Measurements from ENCODE around the gene RHBDL1. TPM values are rescaled to one million over a fixed set of nuclear protein-coding genes. Genes with fewer than 3 reads are reported as not detected.
"Not testable (repeated sequence)": the region's sequence is repeated elsewhere in the genome, so short reads cannot be mapped to it uniquely, and the experiment has no call there.

The RHBDL1 gene
- total RNA-seq, 1 donor from 2014 or later = 2.3 TPM

- Histone ChIP-seq H3K9me3 (replicated peaks) (no peaks in the 10 kb centered on the region), H3K27ac (replicated peaks) (no peak overlapping the region), H3K4me3 (no peak overlapping the region), H3K36me3 (no peaks in the 10 kb centered on the region), H3K27me3 (ENCODE audit: low read depth) (peaks cover 49% of the 10 kb centered on the region), H3K4me1 (peaks cover 30% of the 10 kb centered on the region)
- intact Hi-C loops (cut with micrococcal nuclease) = no loop called here
- DNase-seq = peak; percentile 75
- peak; percentile 99 for TF ChIP-seq CTCF (IDR thresholded peaks at IDR 0.05; ENCODE audit: borderline replicate concordance)
These were observed 36.3 kb downstream of the RHBDL1 start for GRCh38 chr16:711548-712320.

GRCh38 chr16:712740-713250, 37.3 kb downstream of the RHBDL1 start:
- H3K4me3 ChIP-seq; intact Hi-C loops (cut with micrococcal nuclease); H3K27ac ChIP-seq (replicated peaks); H3K36me3 ChIP-seq; H3K9me3 ChIP-seq (replicated peaks); DNase-seq: not testable (repeated sequence)
- TF ChIP-seq CTCF (IDR thresholded peaks at IDR 0.05; ENCODE audit: borderline replicate concordance) = peak; percentile 20
- Histone ChIP-seq H3K27me3 (ENCODE audit: low read depth) (peaks cover 39% of the 10 kb centered on the region), H3K4me1 (peaks cover 37% of the 10 kb centered on the region)

- Histone ChIP-seq H3K36me3 (no peaks in the 10 kb centered on the region), H3K9me3 (replicated peaks) (no peaks in the 10 kb centered on the region), H3K27ac (replicated peaks) (no peak overlapping the region), H3K4me1 (peaks cover 42% of the 10 kb centered on the region), H3K4me3 (peak overlapping the region; percentile 91), H3K27me3 (ENCODE audit: low read depth) (peaks cover 26% of the 10 kb centered on the region)
- DNase-seq = no peak
- TF ChIP-seq CTCF (IDR thresholded peaks at IDR 0.05; ENCODE audit: borderline replicate concordance) = no peak
- intact Hi-C loops (cut with micrococcal nuclease) = no loop called here
These were observed 38.6 kb downstream of the RHBDL1 start for GRCh38 chr16:714079-714478.

GRCh38 chr16:714558-715476, 39.3 kb downstream of the RHBDL1 start, which contains the start of gene METRN:
TSS of gene METRN (plus strand) at chr16:715118. CDS start at chr16:715290, 172 bp downstream.
- Histone ChIP-seq H3K9me3 (replicated peaks) (no peaks in the 10 kb centered on the region), H3K27ac (replicated peaks) (peak within 1 kb of the TSS; percentile 58), H3K36me3 (no peaks in the 10 kb centered on the region), H3K4me1 (peaks cover 47% of the 10 kb centered on the region), H3K27me3 (ENCODE audit: low read depth) (peaks cover 19% of the 10 kb centered on the region), H3K4me3 (peak within 1 kb of the TSS; percentile 91)
- no peak for TF ChIP-seq CTCF (IDR thresholded peaks at IDR 0.05; ENCODE audit: borderline replicate concordance)
- intact Hi-C loops (cut with micrococcal nuclease) = no loop called here
- peak; percentile 95 for DNase-seq

- intact Hi-C loops (cut with micrococcal nuclease) = no loop called here
- H3K27ac ChIP-seq (replicated peaks) = peak overlapping the region; percentile 58
- H3K36me3 ChIP-seq = no peaks in the 10 kb centered on the region
- H3K4me1 ChIP-seq = peaks cover 50% of the 10 kb centered on the region
- H3K9me3 ChIP-seq (replicated peaks) = no peaks in the 10 kb centered on the region
- DNase-seq = no peak
- peaks cover 10% of the 10 kb centered on the region for H3K27me3 ChIP-seq (ENCODE audit: low read depth)
- peak overlapping the region; percentile 91 for H3K4me3 ChIP-seq
- no peak for TF ChIP-seq CTCF (IDR thresholded peaks at IDR 0.05; ENCODE audit: borderline replicate concordance)
These were observed 40.2 kb downstream of the RHBDL1 start for GRCh38 chr16:715477-716199.
